HEK293T (cell line): ENCODE data around the gene NPPC.
"Not testable (repeated sequence)": the region's sequence is repeated elsewhere in the genome, so short reads cannot be mapped to it uniquely, and the experiment has no call there.

Experiments used
- CTCF ChIA-PET: fragments of 350-600 bp; formaldehyde crosslinking; extraction: SDS; loops from one replicate; lab custom pipeline; 2021; ENCODE audit warnings: antibody characterized with exemption, inconsistent platforms; lab: Yijun Ruan, JAX
- POLR2A ChIA-PET: fragments of 350-600 bp; formaldehyde crosslinking; extraction: SDS; loops from one replicate; lab custom pipeline; 2020; ENCODE audit warnings: antibody characterized with exemption, inconsistent platforms; lab: Yijun Ruan, JAX
- DNase-seq: peaks from one replicate; pipeline ENCODE4 v3.0.0; 2012; ENCODE audit warnings: mixed read lengths; ENCODE audit errors: extremely low spot score
- ARNT ChIP-seq: fragments of 450-650 bp; IDR thresholded peaks from 2 replicates; pipeline ENCODE4 v1.6.1; 2017; ENCODE audit warnings: mild to moderate bottlenecking
- BHLHE40 ChIP-seq: fragments of 450-650 bp; IDR thresholded peaks from 2 replicates; pipeline ENCODE4 v1.6.1; 2016; ENCODE audit warnings: mild to moderate bottlenecking, moderate library complexity, borderline replicate concordance
- CTBP1 ChIP-seq: fragments of 450-650 bp; IDR thresholded peaks from 2 replicates; pipeline ENCODE4 v1.6.1; 2016; ENCODE audit warnings: borderline replicate concordance
- ELF4 ChIP-seq: fragments of 450-650 bp; IDR thresholded peaks from 2 replicates; pipeline ENCODE4 v1.6.1; 2017; ENCODE audit warnings: antibody characterized with exemption
- FOXA1 ChIP-seq: fragments of 450-650 bp; IDR thresholded peaks from 2 replicates; pipeline ENCODE4 v1.6.1; 2016; ENCODE audit warnings: mild to moderate bottlenecking
- FOXK2 ChIP-seq: fragments of 450-650 bp; IDR thresholded peaks from 2 replicates; pipeline ENCODE4 v1.6.1; 2016; ENCODE audit warnings: mild to moderate bottlenecking
- FOXM1 ChIP-seq: fragments of 450-650 bp; IDR thresholded peaks from 2 replicates; pipeline ENCODE4 v1.6.1; 2017; ENCODE audit warnings: mild to moderate bottlenecking, borderline replicate concordance
- HDGF ChIP-seq: fragments of 450-650 bp; IDR thresholded peaks from 2 replicates; pipeline ENCODE4 v1.6.1; 2017; ENCODE audit warnings: antibody characterized with exemption, borderline replicate concordance
- L3MBTL2 ChIP-seq: fragments of 450-650 bp; conservative IDR thresholded peaks from 2 replicates; pipeline ENCODE4 v1.6.1; 2016; ENCODE audit warnings: mild to moderate bottlenecking
- LEF1 ChIP-seq: fragments of 450-650 bp; IDR thresholded peaks from 2 replicates; pipeline ENCODE4 v1.6.1; 2017; ENCODE audit warnings: mild to moderate bottlenecking, borderline replicate concordance
- NFRKB ChIP-seq: fragments of 450-650 bp; IDR thresholded peaks from 2 replicates; pipeline ENCODE4 v1.6.1; 2016; ENCODE audit warnings: mild to moderate bottlenecking, moderate library complexity
- PKNOX1 ChIP-seq: fragments of 450-650 bp; IDR thresholded peaks from 2 replicates; pipeline ENCODE4 v1.6.1; 2016
- SP1 ChIP-seq: fragments of 450-650 bp; IDR thresholded peaks from 2 replicates; pipeline ENCODE4 v1.6.1; 2017
- SUZ12 ChIP-seq: fragments of 450-650 bp; IDR thresholded peaks from 2 replicates; pipeline ENCODE4 v1.6.1; 2016; ENCODE audit warnings: mild to moderate bottlenecking
- TARDBP ChIP-seq: fragments of 450-650 bp; IDR thresholded peaks from 2 replicates; pipeline ENCODE4 v1.6.1; 2016
- ZNF384 ChIP-seq: fragments of 450-650 bp; IDR thresholded peaks from 2 replicates; pipeline ENCODE4 v1.6.1; 2016

NPPC gene

GRCh38 chr2:231882646-231883045, 43.5 kb downstream of the NPPC start:
- TF ChIP-seq SUZ12 (no peak), FOXM1 (no peak), ARNT (no peak), ELF4 (no peak)
- DNase-seq = no peak
- CTCF ChIA-PET = interaction anchor here (1.6 kb wide), 1 partner anchor 18 kb away, joined by 5 read pairs; no protein-coding TSS in a partner anchor
- POLR2A ChIA-PET = no interaction called here

- CTCF ChIA-PET = interaction anchor here (0.7 kb wide), 1 partner anchor 412 kb away, joined by 6 read pairs; no protein-coding TSS in a partner anchor
- DNase-seq, POLR2A ChIA-PET: not testable (repeated sequence)
Measured at GRCh38 chr2:231880371-231880770, 45.8 kb downstream of the NPPC start.

- CTCF ChIA-PET = interaction anchor here (0.6 kb wide), 1 partner anchor 487 kb away, joined by 5 read pairs; no protein-coding TSS in a partner anchor
- DNase-seq = no peak
- POLR2A ChIA-PET = no interaction called here
- TF ChIP-seq L3MBTL2 = no peak
- no peak for TF ChIP-seq HDGF
- TF ChIP-seq BHLHE40 = no peak
- no peak for TF ChIP-seq SP1
- no peak for TF ChIP-seq TARDBP
- TF ChIP-seq FOXK2 = no peak
- no peak for TF ChIP-seq ARNT
- TF ChIP-seq ELF4 = no peak
Measured at GRCh38 chr2:231879216-231879615, 47.0 kb downstream of the NPPC start.

GRCh38 chr2:231877533-231878456, 48.4 kb downstream of the NPPC start:
- no peak for DNase-seq
- TF ChIP-seq FOXK2 (no peak), FOXM1 (no peak), CTBP1 (no peak), NFRKB (no peak), SP1 (no peak)
- POLR2A ChIA-PET = no interaction called here
- CTCF ChIA-PET = no interaction called here

- ChIA-PET POLR2A (no interaction called here), CTCF (no interaction called here)
- TF ChIP-seq TARDBP = no peak
- no peak for TF ChIP-seq NFRKB
- TF ChIP-seq ELF4 = no peak
- no peak for TF ChIP-seq L3MBTL2
- no peak for TF ChIP-seq BHLHE40
- no peak for TF ChIP-seq LEF1
- no peak for TF ChIP-seq HDGF
- TF ChIP-seq CTBP1 = no peak
- TF ChIP-seq FOXK2 = no peak
- TF ChIP-seq FOXA1 = no peak
- no peak for TF ChIP-seq SUZ12
- TF ChIP-seq SP1 = no peak
- no peak for TF ChIP-seq ZNF384
- no peak for TF ChIP-seq PKNOX1
- TF ChIP-seq FOXM1 = no peak
- DNase-seq = no peak
Measured at GRCh38 chr2:231874944-231875343, 51.3 kb downstream of the NPPC start.
